ENCODE data around the gene RDH5.

The RDH5 gene

DNA sequence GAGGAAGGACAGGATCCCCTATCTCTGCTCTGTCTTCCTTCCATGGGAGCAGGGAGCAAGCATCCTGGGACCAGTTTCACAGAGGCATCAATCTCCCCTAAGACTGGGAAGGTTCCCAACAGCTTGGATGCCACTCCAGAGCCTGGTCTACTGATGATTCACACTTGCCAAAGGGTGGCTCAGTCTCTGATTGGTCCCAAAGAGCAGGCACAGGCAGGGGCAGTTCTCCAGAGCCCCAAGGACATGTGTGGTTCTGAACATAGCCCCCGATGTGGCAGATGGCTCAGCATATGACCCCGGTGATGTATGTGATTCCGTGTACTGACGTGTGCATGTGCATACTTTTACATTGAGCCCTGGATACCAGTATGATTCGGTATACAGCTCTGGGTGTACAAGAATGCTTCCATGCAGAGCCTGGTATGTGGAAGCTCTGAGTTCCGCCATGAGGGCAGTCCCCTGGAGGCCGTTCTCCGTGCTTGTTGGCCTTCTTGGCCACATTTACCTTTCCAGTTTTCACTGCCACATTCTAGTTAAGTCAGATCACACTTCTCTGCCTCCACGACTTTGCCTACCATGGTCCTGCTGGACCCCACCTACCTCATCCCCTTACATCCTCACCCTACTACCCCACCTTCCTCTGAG lies 33.7 kb upstream of the RDH5 start:
- no peak overlapping the region for H3K4me3 ChIP-seq (ENCODE audit: low read length)
- H3K36me3 ChIP-seq (ENCODE audit: control insufficient read depth, insufficient read depth, low read length): no peaks in the 10 kb centered on the region
- H3K9me3 ChIP-seq (ENCODE audit: control insufficient read depth, low read length): no peaks in the 10 kb centered on the region
- H3K27me3 ChIP-seq (ENCODE audit: control insufficient read depth, insufficient read depth, low read length): no peaks in the 10 kb centered on the region
- peaks cover 9% of the 10 kb centered on the region for H3K4me1 ChIP-seq (ENCODE audit: control insufficient read depth, insufficient read depth, low read length)
- H3K9ac ChIP-seq (ENCODE audit: low read length): no peak overlapping the region

DNA sequence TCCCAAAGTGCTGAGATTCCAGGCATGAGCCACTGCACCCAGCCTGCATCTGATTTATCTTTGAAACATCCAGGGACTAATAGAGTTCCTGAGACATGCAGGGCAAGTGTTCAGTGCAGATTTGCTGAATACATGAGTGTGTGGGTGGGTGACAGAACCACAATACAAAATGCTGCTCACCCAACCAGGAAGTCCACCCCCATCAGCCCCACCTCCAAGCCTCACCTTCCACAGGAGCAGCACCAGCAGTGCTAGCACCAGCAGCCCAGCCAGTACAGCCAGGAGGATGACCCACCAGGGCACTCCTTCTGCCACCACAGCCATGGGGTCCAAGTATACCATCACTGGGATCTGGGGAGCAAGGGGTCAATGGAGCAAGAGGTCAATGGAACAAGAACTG lies 32.4 kb upstream of the RDH5 start:
- Histone ChIP-seq H3K4me1 (ENCODE audit: control insufficient read depth, insufficient read depth, low read length) (no peaks in the 10 kb centered on the region), H3K9ac (ENCODE audit: low read length) (no peak overlapping the region), H3K9me3 (ENCODE audit: control insufficient read depth, low read length) (no peaks in the 10 kb centered on the region), H3K36me3 (ENCODE audit: control insufficient read depth, insufficient read depth, low read length) (no peaks in the 10 kb centered on the region), H3K4me3 (ENCODE audit: low read length) (no peak overlapping the region), H3K27me3 (ENCODE audit: control insufficient read depth, insufficient read depth, low read length) (no peaks in the 10 kb centered on the region)

- Histone ChIP-seq H3K4me3 (ENCODE audit: low read length) (no peak overlapping the region), H3K9me3 (ENCODE audit: control insufficient read depth, low read length) (no peaks in the 10 kb centered on the region), H3K36me3 (ENCODE audit: control insufficient read depth, insufficient read depth, low read length) (no peaks in the 10 kb centered on the region), H3K9ac (ENCODE audit: low read length) (no peak overlapping the region), H3K4me1 (ENCODE audit: control insufficient read depth, insufficient read depth, low read length) (no peaks in the 10 kb centered on the region), H3K27me3 (ENCODE audit: control insufficient read depth, insufficient read depth, low read length) (no peaks in the 10 kb centered on the region)
Observed at GRCh38 chr12:55688716-55689655, 31.2 kb upstream of the RDH5 start.

DNA sequence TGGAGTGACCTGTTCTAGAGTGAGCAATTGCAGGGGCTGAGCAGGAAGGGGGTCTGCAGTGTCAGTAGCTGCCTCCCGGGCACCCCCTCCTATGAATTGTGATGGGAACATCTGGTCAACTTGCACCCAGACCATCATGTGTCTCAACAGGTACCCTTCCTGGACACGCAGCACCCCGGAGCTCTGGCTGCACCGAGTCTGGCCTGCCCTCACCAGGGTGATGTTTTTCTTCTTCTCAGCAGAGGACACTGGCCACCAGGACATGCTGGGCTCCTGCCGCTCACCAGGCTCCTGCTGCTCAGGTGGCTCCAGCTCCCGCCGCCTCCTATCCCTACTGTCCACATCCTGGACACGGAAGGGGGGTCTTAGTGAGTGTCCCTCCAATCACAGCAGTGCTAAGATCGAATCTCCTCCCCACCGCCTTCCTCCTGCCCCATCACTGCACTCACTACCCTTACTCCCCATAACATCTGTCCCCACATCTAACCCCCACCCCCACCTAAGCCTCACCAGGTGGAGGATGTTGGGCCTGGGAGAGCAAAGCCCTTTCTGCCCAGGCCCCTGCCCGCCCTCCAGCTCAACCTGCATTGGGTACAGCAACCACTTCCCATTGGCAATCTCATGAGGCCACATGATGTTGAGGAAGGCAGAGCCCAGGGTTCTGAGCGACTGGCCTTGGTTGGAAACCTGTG lies 27.4 kb upstream of the RDH5 start:
- H3K9me3 ChIP-seq (ENCODE audit: control insufficient read depth, low read length): no peaks in the 10 kb centered on the region
- H3K27me3 ChIP-seq (ENCODE audit: control insufficient read depth, insufficient read depth, low read length): no peaks in the 10 kb centered on the region
- H3K4me3 ChIP-seq (ENCODE audit: low read length): no peak overlapping the region
- no peaks in the 10 kb centered on the region for H3K4me1 ChIP-seq (ENCODE audit: control insufficient read depth, insufficient read depth, low read length)
- H3K9ac ChIP-seq (ENCODE audit: low read length): no peak overlapping the region
- no peaks in the 10 kb centered on the region for H3K36me3 ChIP-seq (ENCODE audit: control insufficient read depth, insufficient read depth, low read length)

DNA sequence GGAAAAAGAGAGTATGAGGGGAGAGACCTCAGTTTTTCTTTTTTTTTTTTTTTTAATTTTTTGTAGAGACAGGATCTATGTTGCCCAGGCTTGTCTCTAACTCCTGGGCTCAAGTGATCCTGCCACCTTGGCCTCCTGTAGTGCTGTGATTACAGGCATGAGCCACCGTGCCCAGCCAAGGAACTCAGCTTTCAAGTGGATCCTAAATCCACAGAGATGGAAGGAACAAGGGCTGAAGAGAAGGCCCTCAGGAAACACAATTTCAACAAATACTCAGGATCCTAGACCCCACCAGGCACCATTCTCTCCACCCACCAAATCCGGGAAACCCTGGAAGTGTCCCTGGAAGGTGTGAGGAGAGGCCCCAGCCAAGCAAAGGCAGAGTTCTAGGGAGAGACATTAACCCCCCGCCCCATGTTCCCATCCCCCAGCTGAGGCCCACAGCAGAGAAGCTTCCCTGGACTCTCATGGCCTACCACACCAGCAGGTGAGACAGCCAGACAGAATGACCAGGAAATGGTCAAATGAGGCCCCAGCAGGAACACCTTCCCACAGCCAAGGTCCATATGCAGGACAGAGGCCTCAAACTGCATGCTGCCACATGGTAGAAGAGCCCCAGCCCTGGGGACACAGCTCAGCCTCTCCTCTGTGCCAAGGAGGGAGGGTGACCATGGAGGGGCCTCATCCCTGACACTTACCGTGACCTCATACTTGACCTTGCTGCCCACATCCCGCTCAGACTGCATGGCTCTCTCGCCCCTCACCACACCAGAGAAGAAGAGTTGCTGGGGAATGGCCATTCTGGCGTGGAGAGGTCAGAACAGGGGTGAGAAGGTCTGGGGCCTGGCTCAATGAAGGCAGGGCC lies 26.6 kb upstream of the RDH5 start:
- H3K36me3 ChIP-seq (ENCODE audit: control insufficient read depth, insufficient read depth, low read length): no peaks in the 10 kb centered on the region
- no peak overlapping the region for H3K4me3 ChIP-seq (ENCODE audit: low read length)
- H3K4me1 ChIP-seq (ENCODE audit: control insufficient read depth, insufficient read depth, low read length): no peaks in the 10 kb centered on the region

DNA sequence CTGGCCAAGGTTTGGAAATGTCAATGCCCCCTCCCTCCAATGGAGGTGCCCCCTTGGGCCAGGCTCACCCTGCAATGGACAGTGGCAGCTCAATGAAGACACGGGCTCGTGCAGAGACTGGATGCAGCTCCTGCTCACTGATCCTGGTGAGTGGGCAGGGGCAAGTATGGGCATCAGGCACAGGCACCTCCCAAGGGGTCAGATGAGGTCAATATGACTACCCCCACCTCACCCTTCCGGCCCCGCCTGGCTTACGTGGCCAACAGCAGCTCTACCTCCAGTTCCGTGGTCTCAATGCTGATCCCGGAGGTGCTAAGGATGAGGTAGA lies 26.0 kb upstream of the RDH5 start:
- Histone ChIP-seq H3K36me3 (ENCODE audit: control insufficient read depth, insufficient read depth, low read length) (no peaks in the 10 kb centered on the region), H3K4me1 (ENCODE audit: control insufficient read depth, insufficient read depth, low read length) (no peaks in the 10 kb centered on the region), H3K4me3 (ENCODE audit: low read length) (no peak overlapping the region), H3K27me3 (ENCODE audit: control insufficient read depth, insufficient read depth, low read length) (no peaks in the 10 kb centered on the region), H3K9ac (ENCODE audit: low read length) (no peak overlapping the region), H3K9me3 (ENCODE audit: control insufficient read depth, low read length) (no peaks in the 10 kb centered on the region)

More for the DNA sequence above, 26.6 kb upstream of the RDH5 start:
- no peaks in the 10 kb centered on the region for H3K9me3 ChIP-seq (ENCODE audit: control insufficient read depth, low read length)
- H3K27me3 ChIP-seq (ENCODE audit: control insufficient read depth, insufficient read depth, low read length): no peaks in the 10 kb centered on the region
- no peak overlapping the region for H3K9ac ChIP-seq (ENCODE audit: low read length)

- Histone ChIP-seq H3K36me3 (ENCODE audit: control insufficient read depth, insufficient read depth, low read length) (no peaks in the 10 kb centered on the region), H3K4me1 (ENCODE audit: control insufficient read depth, insufficient read depth, low read length) (no peaks in the 10 kb centered on the region), H3K9ac (ENCODE audit: low read length) (no peak overlapping the region), H3K27me3 (ENCODE audit: control insufficient read depth, insufficient read depth, low read length) (no peaks in the 10 kb centered on the region), H3K4me3 (ENCODE audit: low read length) (no peak overlapping the region), H3K9me3 (ENCODE audit: control insufficient read depth, low read length) (no peaks in the 10 kb centered on the region)
Observed at GRCh38 chr12:55694651-55695050, 25.5 kb upstream of the RDH5 start.

DNA sequence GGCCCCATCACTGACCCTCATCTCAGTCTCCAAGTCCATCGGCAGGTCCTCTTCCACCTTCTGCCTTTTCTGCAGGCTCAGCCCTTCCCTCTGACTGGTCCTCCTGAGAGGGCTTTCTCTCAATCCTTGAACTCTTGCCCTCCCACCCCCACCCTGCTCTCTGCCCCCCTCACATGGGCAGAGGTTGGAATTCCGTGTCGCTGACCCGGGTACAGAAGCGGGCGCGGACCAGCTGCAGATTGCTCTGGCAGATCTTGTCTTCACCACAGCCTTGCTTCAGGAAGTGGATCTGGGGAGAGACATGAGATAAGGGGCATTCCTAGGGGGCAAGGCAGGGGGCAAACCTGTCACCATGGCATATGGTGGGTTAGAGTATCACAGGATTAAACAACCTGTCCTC lies 24.8 kb upstream of the RDH5 start:
- no peaks in the 10 kb centered on the region for H3K36me3 ChIP-seq (ENCODE audit: control insufficient read depth, insufficient read depth, low read length)
- H3K9ac ChIP-seq (ENCODE audit: low read length): no peak overlapping the region
- H3K27me3 ChIP-seq (ENCODE audit: control insufficient read depth, insufficient read depth, low read length): no peaks in the 10 kb centered on the region

DNA sequence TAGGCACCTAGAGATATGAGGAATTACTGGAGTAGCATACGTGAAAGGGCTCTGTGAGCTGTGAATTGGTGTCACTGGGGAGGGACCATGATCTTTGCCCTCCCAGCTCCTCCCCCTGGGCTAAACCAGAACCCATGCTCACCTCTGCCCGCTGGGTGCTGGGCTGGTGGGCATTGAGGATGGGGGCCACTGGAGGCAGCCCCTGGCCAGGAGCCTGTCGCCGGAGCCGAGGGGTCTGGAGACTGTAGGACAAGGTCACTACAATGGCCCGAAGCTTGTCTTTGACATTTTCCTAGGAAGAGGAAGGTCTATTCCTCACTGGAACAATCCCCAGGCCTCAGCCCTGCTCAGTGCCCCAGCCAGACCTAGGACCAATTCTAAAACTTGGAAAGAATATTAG lies 24.1 kb upstream of the RDH5 start:
- no peaks in the 10 kb centered on the region for H3K9me3 ChIP-seq (ENCODE audit: control insufficient read depth, low read length)
- H3K36me3 ChIP-seq (ENCODE audit: control insufficient read depth, insufficient read depth, low read length): no peaks in the 10 kb centered on the region
- no peaks in the 10 kb centered on the region for H3K27me3 ChIP-seq (ENCODE audit: control insufficient read depth, insufficient read depth, low read length)
- H3K4me1 ChIP-seq (ENCODE audit: control insufficient read depth, insufficient read depth, low read length): no peaks in the 10 kb centered on the region
- H3K4me3 ChIP-seq (ENCODE audit: low read length): no peak overlapping the region
- H3K9ac ChIP-seq (ENCODE audit: low read length): no peak overlapping the region

More for the DNA sequence above, 24.8 kb upstream of the RDH5 start:
- Histone ChIP-seq H3K4me3 (ENCODE audit: low read length) (no peak overlapping the region), H3K4me1 (ENCODE audit: control insufficient read depth, insufficient read depth, low read length) (no peaks in the 10 kb centered on the region), H3K9me3 (ENCODE audit: control insufficient read depth, low read length) (no peaks in the 10 kb centered on the region)

GRCh38 chr12:55696796-55697462 lies 23.3 kb upstream of the RDH5 start:
- Histone ChIP-seq H3K4me3 (ENCODE audit: low read length) (no peak overlapping the region), H3K27me3 (ENCODE audit: control insufficient read depth, insufficient read depth, low read length) (no peaks in the 10 kb centered on the region), H3K9me3 (ENCODE audit: control insufficient read depth, low read length) (no peaks in the 10 kb centered on the region), H3K9ac (ENCODE audit: low read length) (no peak overlapping the region), H3K4me1 (ENCODE audit: control insufficient read depth, insufficient read depth, low read length) (no peaks in the 10 kb centered on the region), H3K36me3 (ENCODE audit: control insufficient read depth, insufficient read depth, low read length) (no peaks in the 10 kb centered on the region)

- Histone ChIP-seq H3K36me3 (ENCODE audit: control insufficient read depth, insufficient read depth, low read length) (no peaks in the 10 kb centered on the region), H3K9me3 (ENCODE audit: control insufficient read depth, low read length) (no peaks in the 10 kb centered on the region), H3K9ac (ENCODE audit: low read length) (no peak overlapping the region), H3K4me3 (ENCODE audit: low read length) (no peak overlapping the region), H3K4me1 (ENCODE audit: control insufficient read depth, insufficient read depth, low read length) (no peaks in the 10 kb centered on the region), H3K27me3 (ENCODE audit: control insufficient read depth, insufficient read depth, low read length) (no peaks in the 10 kb centered on the region)
Observed at GRCh38 chr12:55697686-55698085, 22.5 kb upstream of the RDH5 start.

Measured in mucosa of stomach (tissue), 1 donor.